Kidney (tissue), 14 donors: ENCODE results near the gene ZNF398. TPM values are rescaled to one million over a fixed set of nuclear protein-coding genes. Genes with fewer than 3 reads are reported as not detected.

ENCODE experiments used
- DNase-seq, 5 donors: peaks; one replicate each; pipeline ENCODE4 v3.0.0-alpha.2; 2013 to 2020
- FAIRE-seq: peaks from 2 replicates; lab custom pipeline; 2012; peaks lifted over from hg19 to GRCh38; lab: Jason Lieb, UNC
- H3K27ac ChIP-seq, 2 donors: one replicate each; pipeline ENCODE4 v1.7.0; 2013; ENCODE audit warnings: low read depth in 2 of 2, low read length in 2 of 2, inconsistent platforms in 1 of 2
- H3K27me3 ChIP-seq: one replicate; pipeline ENCODE4 v1.7.1; 2013; ENCODE audit warnings: low read length, inconsistent platforms; ENCODE audit not compliant: control insufficient read depth, insufficient read depth
- H3K36me3 ChIP-seq, 3 donors: one replicate each; pipeline versions ENCODE4 v1.7.0 to v1.7.1; 2013; ENCODE audit warnings: low read length in 3 of 3, control low read depth in 1 of 3, inconsistent platforms in 1 of 3; ENCODE audit not compliant: insufficient read depth in 3 of 3, control insufficient read depth in 2 of 3
- H3K4me1 ChIP-seq, 3 donors: one replicate each; pipeline versions ENCODE4 v1.7.0 to v1.7.1; 2013; ENCODE audit warnings: low read length in 3 of 3, inconsistent platforms in 1 of 3, low read depth in 1 of 3; ENCODE audit not compliant: control insufficient read depth in 2 of 3, insufficient read depth in 2 of 3
- H3K4me3 ChIP-seq, 3 donors: one replicate each; pipeline versions ENCODE4 v1.7.0 to v1.8.1; 2013; ENCODE audit warnings: low read length in 3 of 3, control low read depth in 1 of 3, inconsistent platforms in 1 of 3
- H3K9ac ChIP-seq, 3 donors: one replicate each; pipeline versions ENCODE4 v1.7.0 to v1.7.1; 2013; ENCODE audit warnings: low read length in 3 of 3, control low read depth in 1 of 3, inconsistent platforms in 1 of 3
- H3K9me3 ChIP-seq, 3 donors: one replicate each; pipeline versions ENCODE4 v1.7.0 to v1.7.1; 2013; ENCODE audit warnings: low read length in 3 of 3, control low read depth in 1 of 3, inconsistent platforms in 1 of 3; ENCODE audit not compliant: control insufficient read depth in 2 of 3, insufficient read depth in 1 of 3
- CTCF ChIP-seq: IDR thresholded peaks from 3 replicates; pipeline ENCODE4 v1.5.1; 2012; ENCODE audit warnings: mild to moderate bottlenecking, moderate library complexity, borderline replicate concordance; ENCODE audit not compliant: insufficient read depth; ENCODE audit errors: extremely low read depth
- intact Hi-C: fragments of 100-400 bp; cut with DNase I; formaldehyde crosslinking; loops from one replicate; pipeline ENCODE4 v1.11.1; 2022
- polyA plus RNA-seq: library from polyadenylated mRNA; stranded (reverse); fragments of 350-450 nt; fragmentation: Illumina TruSeq; extraction: RNeasy Lipid Tissue Mini Kit (QIAGEN cat#74804); gene quantifications from one replicate; pipeline ENCODE4 v1.2.3, GENCODE V29; 2014; ENCODE audit warnings: low read depth, low replicate concordance; ENCODE audit not compliant: insufficient read depth
- total RNA-seq: library from RNA; stranded (reverse); fragmentation: NEBNext Ultra II Directional; extraction: Animal tissue kit (Norgen Biotek cat#: 25700); gene quantifications from one replicate; pipeline ENCODE4 v1.2.1, GENCODE V29; 2021
- donor health status: control.
- donor health status: control.
- donor health status: control.
- donor health status: control.
- donor health status: control.
- donor health status: DM: yes; HTN: yes; CAD: no.
- donor health status: Normal renal cell carcinoma (clear cell type).

Gene ZNF398
- total and polyA plus RNA-seq, 2 donors from 2014 or later = 3.2 to 12.6 TPM

- Histone ChIP-seq H3K27me3 (no peaks in the 10 kb centered on the region), H3K4me3 (no peak overlapping the region), H3K4me1 (no peaks in the 10 kb centered on the region), H3K9ac (no peak overlapping the region), H3K36me3 (peaks cover 0 to 18% (median 18%) of the 10 kb centered on the region in 3 donors), H3K27ac (no peak overlapping the region), H3K9me3 (no peaks in the 10 kb centered on the region)
- TF ChIP-seq CTCF = no peak
- FAIRE-seq = no peak
- DNase-seq = no peak
- intact Hi-C loops = no loop called here
These were observed 24.8 kb downstream of the ZNF398 start for GRCh38 chr7:149171892-149172533.

GRCh38 chr7:149172534-149172920 is 25.3 kb downstream of the ZNF398 start:
- TF ChIP-seq CTCF = no peak
- H3K4me1 ChIP-seq = no peaks in the 10 kb centered on the region
- FAIRE-seq = no peak
- no peak overlapping the region for H3K9ac ChIP-seq
- H3K4me3 ChIP-seq = no peak overlapping the region
- DNase-seq = no peak
- H3K36me3 ChIP-seq = peaks cover 0 to 21% (median 21%) of the 10 kb centered on the region in 3 donors
- H3K27ac ChIP-seq = no peak overlapping the region
- intact Hi-C loops = no loop called here
- H3K9me3 ChIP-seq = no peaks in the 10 kb centered on the region
- H3K27me3 ChIP-seq = no peaks in the 10 kb centered on the region

- intact Hi-C loops = no loop called here
- no peak for TF ChIP-seq CTCF
- Histone ChIP-seq H3K4me1 (no peaks in the 10 kb centered on the region), H3K36me3 (peaks cover 3 to 31% (median 22%) of the 10 kb centered on the region in 3 donors), H3K27ac (no peak overlapping the region), H3K27me3 (no peaks in the 10 kb centered on the region), H3K9me3 (no peaks in the 10 kb centered on the region), H3K9ac (no peak overlapping the region), H3K4me3 (no peak overlapping the region)
- FAIRE-seq (no peak), DNase-seq (peak in 1 of 5 donors; percentile 9)
These were observed 27.9 kb downstream of the ZNF398 start for GRCh38 chr7:149175150-149175549.
